Adrenal gland (tissue), 12 donors: Measurements from ENCODE around the gene PPM1B. TPM values are rescaled to one million over a fixed set of nuclear protein-coding genes. Genes with fewer than 3 reads are reported as not detected.

Experiments
- DNase-seq, 7 donors: peaks; one replicate each; pipeline ENCODE4 v3.0.0-alpha.2; 2019 to 2020
- H3K27ac ChIP-seq, 5 donors: fragments of 200-600 bp; sonication (generic) in 4 of 5; 1 replicate in 3 of 5; 2 replicates in 2 of 5; pipeline versions ENCODE4 v1.5.1 to v1.8.0; 2016 to 2020; ENCODE audit warnings: mild to moderate bottlenecking in 1 of 5
- H3K27me3 ChIP-seq: fragments of 200-600 bp; 2 replicates; pipeline ENCODE4 v1.8.0; 2021
- H3K36me3 ChIP-seq, 2 donors: fragments of 200-600 bp; replicated peaks in 1 of 2; 1 replicate in 1 of 2; 2 replicates in 1 of 2; pipeline versions ENCODE4 v1.5.1 to v1.8.0; 2018 to 2022
- H3K4me1 ChIP-seq, 2 donors: fragments of 200-600 bp; replicated peaks in 1 of 2; 1 replicate in 1 of 2; 2 replicates in 1 of 2; pipeline versions ENCODE4 v1.5.1 to v1.8.0; 2018 to 2021
- H3K4me3 ChIP-seq, 4 donors: fragments of 200-600 bp; sonication (generic) in 3 of 4; one replicate each; pipeline ENCODE4 v1.5.1; 2016 to 2018
- H3K9me3 ChIP-seq, 3 donors: fragments of 200-600 bp; sonication (generic) in 1 of 3; replicated peaks in 1 of 3; 1 replicate in 2 of 3; 2 replicates in 1 of 3; pipeline versions ENCODE4 v1.5.1 to v1.8.0; 2016 to 2021
- POLR2A ChIP-seq, 2 donors: fragments of 450-650 bp; IDR thresholded peaks; one replicate each; pipeline ENCODE4 v1.6.1; 2017; ENCODE audit warnings: antibody characterized with exemption in 2 of 2, mild to moderate bottlenecking in 2 of 2, moderate library complexity in 1 of 2
- WGBS, 4 donors: extraction: QIAGEN DNeasy Blood & Tissue Kit in 2 of 4; methylation state at CpG; one replicate each; pipeline versions ENCODE4 v1.1.5 to v1.1.7; 2013 to 2017; 5-methylcytosine and 5-hydroxymethylcytosine counted together
- intact Hi-C, 2 donors: fragments of 100-400 bp; cut with DNase I; formaldehyde crosslinking; loops; one replicate each; pipeline versions ENCODE4 v1.14.1 to v1.15.0; 2022 to 2023
- polyA plus RNA-seq, 3 donors: library from polyadenylated mRNA; stranded (reverse); fragments of 200-250 nt in 2 of 3; fragments of 350-450 nt in 1 of 3; fragmentation: Illumina TruSeq in 1 of 3; extraction: RNeasy Lipid Tissue Mini Kit (QIAGEN cat#74804) in 1 of 3; gene quantifications; one replicate each; pipeline ENCODE4 v1.2.3, GENCODE V29; 2013 to 2014
- total RNA-seq, 9 donors: library from RNA; depleted of rRNA in 4 of 9; stranded (reverse); fragments of >200 nt in 4 of 9; fragments of 120-200 nt in 1 of 9; fragmentation: NEBNext Ultra II Directional in 1 of 9; extraction: Animal tissue kit (Norgen Biotek cat#: 25700) in 1 of 9; gene quantifications; one replicate each; pipeline versions ENCODE4 v1.1.0 to v1.2.4, GENCODE V29; 2013 to 2023
- TF ChIP-seq, protein P1 (sequence below), 6 experiments: fragments of 450-650 bp in 4 of 6; fragments of 200-600 bp in 2 of 6; sonication (generic) in 1 of 6; IDR thresholded peaks; 1 replicate in 5 of 6; 2 replicates in 1 of 6; pipeline versions ENCODE4 v1.5.1 to v1.8.0; 2016 to 2021; ENCODE audit warnings: antibody characterized with exemption in 6 of 6, mild to moderate bottlenecking in 2 of 6, moderate library complexity in 1 of 6
- donor health status: healthy with polysubstance abuse.
- donor health status: Bipolar disorder and iron deficiency.
- donor health status: DM: yes; HTN: yes; CAD: no.
- donor health status: DM: no; HTN: no; CAD: no.
- donor health status: DM: no; HTN: no; CAD: no.
- donor health status: DM: yes; HTN: yes; CAD: no.

The PPM1B gene
- total and polyA plus RNA-seq, 12 donors, result 12.2 to 44.9 (median 32.6) TPM

DNA sequence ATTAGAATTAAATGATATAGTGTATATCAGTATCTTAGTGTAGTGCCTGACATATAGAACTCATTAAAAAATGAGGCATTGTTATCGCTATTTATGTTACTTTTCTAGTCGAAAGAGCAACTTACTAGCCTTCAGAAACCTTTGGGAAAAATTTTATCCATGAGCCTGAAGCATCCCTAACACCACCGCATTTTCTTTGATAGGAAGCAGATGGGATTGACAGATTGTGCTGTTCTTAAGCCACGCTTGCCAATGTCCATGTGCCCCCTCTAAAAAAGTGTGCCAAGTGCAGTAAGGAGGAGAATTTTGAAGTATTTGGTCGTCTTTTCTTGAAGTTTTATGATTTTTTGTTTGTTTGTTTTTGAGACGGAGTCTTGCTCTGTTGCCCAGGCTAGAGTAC is 29.1 kb downstream of the PPM1B start:
- no peak overlapping the region for H3K27ac ChIP-seq
- H3K36me3 ChIP-seq, result no peaks in the 10 kb centered on the region
- intact Hi-C loops, result no loop called here
- no peak for TF ChIP-seq POLR2A (IDR thresholded peaks at IDR 0.05)
- TF ChIP-seq, protein P1, sequence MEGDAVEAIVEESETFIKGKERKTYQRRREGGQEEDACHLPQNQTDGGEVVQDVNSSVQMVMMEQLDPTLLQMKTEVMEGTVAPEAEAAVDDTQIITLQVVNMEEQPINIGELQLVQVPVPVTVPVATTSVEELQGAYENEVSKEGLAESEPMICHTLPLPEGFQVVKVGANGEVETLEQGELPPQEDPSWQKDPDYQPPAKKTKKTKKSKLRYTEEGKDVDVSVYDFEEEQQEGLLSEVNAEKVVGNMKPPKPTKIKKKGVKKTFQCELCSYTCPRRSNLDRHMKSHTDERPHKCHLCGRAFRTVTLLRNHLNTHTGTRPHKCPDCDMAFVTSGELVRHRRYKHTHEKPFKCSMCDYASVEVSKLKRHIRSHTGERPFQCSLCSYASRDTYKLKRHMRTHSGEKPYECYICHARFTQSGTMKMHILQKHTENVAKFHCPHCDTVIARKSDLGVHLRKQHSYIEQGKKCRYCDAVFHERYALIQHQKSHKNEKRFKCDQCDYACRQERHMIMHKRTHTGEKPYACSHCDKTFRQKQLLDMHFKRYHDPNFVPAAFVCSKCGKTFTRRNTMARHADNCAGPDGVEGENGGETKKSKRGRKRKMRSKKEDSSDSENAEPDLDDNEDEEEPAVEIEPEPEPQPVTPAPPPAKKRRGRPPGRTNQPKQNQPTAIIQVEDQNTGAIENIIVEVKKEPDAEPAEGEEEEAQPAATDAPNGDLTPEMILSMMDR (IDR thresholded peaks at IDR 0.05), result no peak
- peaks cover 0 to 11% of the 10 kb centered on the region in 2 donors for H3K4me1 ChIP-seq
- DNase-seq, result no peak
- H3K4me3 ChIP-seq, result no peak overlapping the region
- WGBS, 4 donors, result 93 to 98% (median 96%) methylated on average over 6 of the region's 6 CpGs
- H3K27me3 ChIP-seq, result no peaks in the 10 kb centered on the region
- H3K9me3 ChIP-seq, result no peaks in the 10 kb centered on the region

DNA sequence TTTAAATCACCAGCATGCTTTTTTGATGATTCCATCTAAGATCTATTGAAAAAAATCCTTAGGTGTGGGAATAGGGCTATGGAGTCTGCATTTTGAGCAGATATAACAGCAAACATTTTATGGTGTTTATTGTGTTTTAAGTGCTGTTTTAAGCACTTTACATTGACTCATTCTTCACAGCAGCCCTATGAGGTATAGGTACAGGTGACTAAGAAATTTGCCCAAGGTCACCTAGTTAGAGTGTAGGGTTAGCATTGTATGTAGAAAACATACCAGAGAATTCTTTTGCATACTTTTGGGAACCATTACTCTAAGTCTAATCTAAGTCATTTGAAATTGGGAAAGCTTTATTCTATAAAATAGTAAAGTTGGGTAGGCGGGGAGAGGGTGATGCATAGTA is 31.3 kb downstream of the PPM1B start:
- H3K4me1 ChIP-seq, result peaks cover 0 to 14% of the 10 kb centered on the region in 2 donors
- WGBS, 4 donors, result 92 to 98% (median 94%) methylated on average over 1 of the region's 1 CpG
- intact Hi-C loops, result no loop called here
- H3K36me3 ChIP-seq, result no peaks in the 10 kb centered on the region
- TF ChIP-seq, protein P1 (IDR thresholded peaks at IDR 0.05), result no peak
- no peak for TF ChIP-seq POLR2A (IDR thresholded peaks at IDR 0.05)
- H3K9me3 ChIP-seq, result no peaks in the 10 kb centered on the region
- H3K27me3 ChIP-seq, result no peaks in the 10 kb centered on the region
- H3K4me3 ChIP-seq, result no peak overlapping the region
- no peak for DNase-seq
- H3K27ac ChIP-seq, result no peak overlapping the region

DNA sequence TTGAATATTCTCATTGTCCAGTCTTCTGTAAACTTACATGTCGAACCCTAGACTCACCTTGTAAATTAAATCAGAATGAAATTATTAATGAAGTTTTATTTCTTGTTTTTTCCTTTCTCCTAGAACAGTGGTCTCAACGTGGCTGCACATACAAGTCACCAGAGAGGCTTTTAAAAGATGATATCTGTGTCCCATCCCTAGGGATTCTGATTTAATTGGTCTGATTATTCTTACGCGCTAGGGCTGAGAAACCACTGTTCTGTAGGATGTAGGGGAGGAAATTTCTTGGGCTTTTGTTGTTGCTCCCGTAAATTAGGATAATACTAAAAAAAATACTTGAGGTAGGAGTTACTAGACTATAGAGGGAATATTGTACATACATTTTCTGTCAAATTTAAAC is 32.1 kb downstream of the PPM1B start:
- peaks cover 0 to 14% of the 10 kb centered on the region in 2 donors for H3K4me1 ChIP-seq
- TF ChIP-seq, protein P1 (IDR thresholded peaks at IDR 0.05), result no peak
- no peaks in the 10 kb centered on the region for H3K27me3 ChIP-seq
- DNase-seq, result no peak
- no peaks in the 10 kb centered on the region for H3K36me3 ChIP-seq
- no peak overlapping the region for H3K27ac ChIP-seq
- WGBS, 4 donors, result 86 to 90% (median 88%) methylated on average over 5 of the region's 5 CpGs
- no peaks in the 10 kb centered on the region for H3K9me3 ChIP-seq
- intact Hi-C loops, result no loop called here
- H3K4me3 ChIP-seq, result no peak overlapping the region

DNA sequence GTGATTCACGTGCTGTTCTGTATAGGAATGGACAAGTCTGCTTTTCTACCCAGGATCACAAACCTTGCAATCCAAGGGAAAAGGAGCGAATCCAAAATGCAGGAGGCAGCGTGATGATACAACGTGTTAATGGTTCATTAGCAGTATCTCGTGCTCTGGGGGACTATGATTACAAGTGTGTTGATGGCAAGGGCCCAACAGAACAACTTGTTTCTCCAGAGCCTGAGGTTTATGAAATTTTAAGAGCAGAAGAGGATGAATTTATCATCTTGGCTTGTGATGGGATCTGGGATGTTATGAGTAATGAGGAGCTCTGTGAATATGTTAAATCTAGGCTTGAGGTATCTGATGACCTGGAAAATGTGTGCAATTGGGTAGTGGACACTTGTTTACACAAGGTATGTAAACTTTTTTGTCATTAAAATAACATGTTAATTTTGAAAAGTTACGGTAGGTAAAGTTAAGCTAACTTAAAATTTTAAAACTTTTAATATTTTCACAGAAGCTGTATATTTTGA is 33.0 kb downstream of the PPM1B start:
- H3K27ac ChIP-seq, result no peak overlapping the region
- no peak overlapping the region for H3K4me3 ChIP-seq
- H3K27me3 ChIP-seq, result no peaks in the 10 kb centered on the region
- WGBS, 4 donors, result 91 to 100% (median 95%) methylated on average over 6 of the region's 6 CpGs
- no peaks in the 10 kb centered on the region for H3K9me3 ChIP-seq
- no peaks in the 10 kb centered on the region for H3K36me3 ChIP-seq
- H3K4me1 ChIP-seq, result peaks cover 0 to 14% of the 10 kb centered on the region in 2 donors
- DNase-seq, result no peak
- TF ChIP-seq POLR2A (IDR thresholded peaks at IDR 0.05), result no peak
- TF ChIP-seq, protein P1 (IDR thresholded peaks at IDR 0.05), result no peak
- intact Hi-C loops, result no loop called here
